ENCODE results near the gene HS3ST5. TPM values are rescaled to one million over a fixed set of nuclear protein-coding genes. Genes with fewer than 3 reads are reported as not detected.
A peak's percentile ranks its signal among the peaks of the same experiment; 100 is the strongest.
"Not testable (repeated sequence)": the region's sequence is repeated elsewhere in the genome, so short reads cannot be mapped to it uniquely, and the experiment has no call there.

Gene HS3ST5
- total RNA-seq, 2 donors from 2014 or later: 0.05 to 0.16 TPM

DNA sequence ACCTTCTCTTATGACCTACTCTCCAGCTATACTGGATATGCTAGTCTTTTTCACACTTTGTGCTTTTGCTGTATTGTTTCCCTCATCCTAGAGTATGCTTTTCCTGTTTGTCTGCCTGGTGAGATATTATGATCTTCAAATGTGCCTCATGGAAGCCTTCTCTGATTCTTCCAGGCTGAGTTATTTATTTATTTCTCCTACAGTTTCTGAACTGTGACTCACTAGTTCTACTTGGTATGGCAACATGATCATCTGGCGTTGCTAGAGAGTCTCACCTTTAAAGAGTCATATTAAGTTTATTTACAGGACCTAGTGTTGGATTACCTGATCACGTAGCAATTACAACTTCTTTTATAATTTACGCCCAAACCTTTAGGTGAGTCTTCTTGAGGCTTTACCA lies 290.7 kb downstream of the HS3ST5 start:
- no peaks in the 10 kb centered on the region for H3K9me3 ChIP-seq
- no peak overlapping the region for H3K9ac ChIP-seq (ENCODE audit: low read depth in 2 of 2, low read length in 2 of 2)
- TF ChIP-seq, protein P1, sequence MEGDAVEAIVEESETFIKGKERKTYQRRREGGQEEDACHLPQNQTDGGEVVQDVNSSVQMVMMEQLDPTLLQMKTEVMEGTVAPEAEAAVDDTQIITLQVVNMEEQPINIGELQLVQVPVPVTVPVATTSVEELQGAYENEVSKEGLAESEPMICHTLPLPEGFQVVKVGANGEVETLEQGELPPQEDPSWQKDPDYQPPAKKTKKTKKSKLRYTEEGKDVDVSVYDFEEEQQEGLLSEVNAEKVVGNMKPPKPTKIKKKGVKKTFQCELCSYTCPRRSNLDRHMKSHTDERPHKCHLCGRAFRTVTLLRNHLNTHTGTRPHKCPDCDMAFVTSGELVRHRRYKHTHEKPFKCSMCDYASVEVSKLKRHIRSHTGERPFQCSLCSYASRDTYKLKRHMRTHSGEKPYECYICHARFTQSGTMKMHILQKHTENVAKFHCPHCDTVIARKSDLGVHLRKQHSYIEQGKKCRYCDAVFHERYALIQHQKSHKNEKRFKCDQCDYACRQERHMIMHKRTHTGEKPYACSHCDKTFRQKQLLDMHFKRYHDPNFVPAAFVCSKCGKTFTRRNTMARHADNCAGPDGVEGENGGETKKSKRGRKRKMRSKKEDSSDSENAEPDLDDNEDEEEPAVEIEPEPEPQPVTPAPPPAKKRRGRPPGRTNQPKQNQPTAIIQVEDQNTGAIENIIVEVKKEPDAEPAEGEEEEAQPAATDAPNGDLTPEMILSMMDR (IDR thresholded peaks at IDR 0.05): no peak
- H3K27me3 ChIP-seq: no peaks in the 10 kb centered on the region
- no peaks in the 10 kb centered on the region for H3K36me3 ChIP-seq
- H3K4me3 ChIP-seq: no peak overlapping the region
- intact Hi-C loops (cut with DNase I): no loop called here
- no peak overlapping the region for H3K27ac ChIP-seq
- no peaks in the 10 kb centered on the region for H3K4me1 ChIP-seq
- DNase-seq: no peak

DNA sequence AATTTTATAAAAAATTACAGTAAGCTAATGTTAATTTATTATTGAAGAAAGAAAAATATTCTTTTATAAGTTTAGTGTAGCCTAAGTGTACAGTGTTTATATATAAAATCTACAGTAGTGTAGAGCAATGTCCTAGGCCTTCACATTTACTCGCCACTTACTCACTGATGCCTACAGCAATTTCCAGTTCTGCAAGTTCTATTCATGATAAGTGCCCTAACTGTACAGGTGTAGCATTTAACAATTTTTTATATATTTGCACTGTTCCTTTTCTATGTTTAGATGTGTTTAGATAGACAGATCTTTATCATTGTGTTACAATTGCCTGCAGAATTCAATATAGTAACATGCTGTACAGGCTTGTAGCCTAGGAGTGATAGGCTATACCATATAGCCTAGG lies 291.8 kb downstream of the HS3ST5 start:
- intact Hi-C loops (cut with DNase I): no loop called here
- no peak for DNase-seq
- Histone ChIP-seq H3K36me3 (no peaks in the 10 kb centered on the region), H3K4me1 (no peaks in the 10 kb centered on the region), H3K27me3 (no peaks in the 10 kb centered on the region), H3K4me3 (no peak overlapping the region), H3K9ac (ENCODE audit: low read depth in 2 of 2, low read length in 2 of 2) (no peak overlapping the region), H3K27ac (no peak overlapping the region), H3K9me3 (no peaks in the 10 kb centered on the region)
- TF ChIP-seq, protein P1 (IDR thresholded peaks at IDR 0.05): no peak

DNA sequence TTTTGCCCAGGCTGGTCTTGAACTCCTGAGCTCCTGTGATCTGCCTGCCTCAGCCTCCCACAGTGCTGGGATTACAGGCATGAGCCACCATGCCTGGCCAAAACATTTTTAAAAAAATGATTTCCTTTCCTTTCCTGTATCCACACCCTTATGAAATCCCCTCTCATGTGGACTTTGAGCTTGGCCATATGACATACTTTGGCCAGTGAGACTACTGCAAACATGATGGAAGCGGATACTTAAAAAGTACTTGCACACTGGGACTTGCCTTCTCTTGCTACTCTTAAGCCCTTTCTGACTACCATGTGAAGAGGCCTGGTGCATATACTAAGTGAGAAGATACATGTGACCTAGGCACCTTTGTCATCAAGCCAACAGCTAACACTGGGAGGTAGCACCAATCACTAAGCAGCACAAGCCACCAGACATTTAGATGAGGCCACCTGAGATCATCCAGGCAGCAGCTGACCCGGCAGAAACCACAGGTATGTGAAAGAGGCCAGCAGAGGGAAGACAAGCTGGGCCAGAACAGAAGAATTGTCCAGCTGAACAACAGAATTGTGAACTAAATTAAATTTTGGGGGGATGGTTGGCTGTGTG lies 293.4 kb downstream of the HS3ST5 start:
- intact Hi-C loops (cut with DNase I): no loop called here
- Histone ChIP-seq H3K4me3 (no peak overlapping the region), H3K9me3 (no peaks in the 10 kb centered on the region), H3K36me3 (no peaks in the 10 kb centered on the region), H3K4me1 (no peaks in the 10 kb centered on the region), H3K27ac (no peak overlapping the region), H3K27me3 (no peaks in the 10 kb centered on the region), H3K9ac (ENCODE audit: low read depth in 2 of 2, low read length in 2 of 2) (no peak overlapping the region)
- peak; percentile 32 for DNase-seq
- TF ChIP-seq, protein P1 (IDR thresholded peaks at IDR 0.05): no peak

DNA sequence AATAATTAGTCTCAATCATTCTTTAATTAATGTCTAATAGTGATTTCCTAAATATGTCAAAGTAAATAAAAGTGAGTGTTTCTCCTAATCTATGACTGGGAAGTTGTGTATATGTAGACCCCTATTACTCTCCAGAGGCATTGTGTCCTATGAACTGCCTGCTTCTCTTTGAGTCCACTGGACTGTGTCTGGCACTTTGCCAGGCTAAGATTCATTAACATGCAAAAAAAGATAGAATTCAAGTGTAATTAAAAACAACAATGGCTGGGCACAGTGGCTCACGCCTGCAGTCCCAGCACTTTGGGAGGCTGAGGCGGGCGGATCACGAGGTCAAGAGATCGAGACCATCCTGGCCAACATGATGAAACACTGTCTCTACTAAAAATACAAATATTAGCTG lies 298.3 kb downstream of the HS3ST5 start:
- H3K27ac ChIP-seq; DNase-seq; intact Hi-C loops (cut with DNase I); H3K9me3 ChIP-seq; H3K36me3 ChIP-seq; H3K27me3 ChIP-seq; H3K4me3 ChIP-seq; H3K9ac ChIP-seq (ENCODE audit: low read depth in 2 of 2, low read length in 2 of 2); H3K4me1 ChIP-seq: not testable (repeated sequence)

DNA sequence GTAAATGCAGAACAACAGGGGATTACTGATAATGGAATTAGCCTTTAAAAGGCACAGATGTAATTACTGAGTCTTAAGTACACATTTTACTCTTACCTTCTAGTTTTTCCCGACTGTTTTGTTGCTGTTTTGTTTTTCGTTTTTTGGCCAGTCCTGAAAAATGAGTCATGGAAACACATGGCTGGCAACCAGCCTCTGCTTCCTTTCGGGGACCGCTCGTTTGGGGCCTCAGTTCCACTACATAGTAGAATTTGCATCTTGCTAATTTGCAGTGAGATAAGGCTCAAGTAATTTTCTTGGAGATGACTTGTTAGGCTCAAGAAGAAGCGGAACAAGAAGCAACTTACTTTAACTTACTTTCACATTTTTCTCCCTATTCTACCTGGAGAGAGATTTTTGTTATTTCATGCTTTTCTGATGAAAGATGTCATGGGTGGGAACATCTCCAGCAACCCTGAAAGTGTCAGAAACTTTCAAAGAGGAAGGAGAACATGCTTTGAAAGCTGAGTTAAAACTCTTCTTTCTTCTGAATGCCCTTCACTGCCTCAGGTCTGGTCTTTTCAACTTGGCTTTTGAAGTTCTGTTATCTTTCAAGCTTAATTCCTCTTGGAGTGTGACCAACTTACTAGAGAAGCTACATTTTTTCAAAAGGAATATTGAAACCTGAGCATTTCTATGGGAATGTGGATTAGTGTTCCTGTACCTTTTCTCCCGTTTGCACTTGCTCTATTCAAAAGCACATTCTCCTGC lies 300.4 kb downstream of the HS3ST5 start:
- H3K9ac ChIP-seq (ENCODE audit: low read depth in 2 of 2, low read length in 2 of 2): no peak overlapping the region
- no peaks in the 10 kb centered on the region for H3K4me1 ChIP-seq
- H3K36me3 ChIP-seq: no peaks in the 10 kb centered on the region
- H3K9me3 ChIP-seq: no peaks in the 10 kb centered on the region
- no peak for DNase-seq
- no peak overlapping the region for H3K27ac ChIP-seq
- TF ChIP-seq, protein P1 (IDR thresholded peaks at IDR 0.05): no peak
- no peaks in the 10 kb centered on the region for H3K27me3 ChIP-seq
- intact Hi-C loops (cut with DNase I): no loop called here
- no peak overlapping the region for H3K4me3 ChIP-seq

DNA sequence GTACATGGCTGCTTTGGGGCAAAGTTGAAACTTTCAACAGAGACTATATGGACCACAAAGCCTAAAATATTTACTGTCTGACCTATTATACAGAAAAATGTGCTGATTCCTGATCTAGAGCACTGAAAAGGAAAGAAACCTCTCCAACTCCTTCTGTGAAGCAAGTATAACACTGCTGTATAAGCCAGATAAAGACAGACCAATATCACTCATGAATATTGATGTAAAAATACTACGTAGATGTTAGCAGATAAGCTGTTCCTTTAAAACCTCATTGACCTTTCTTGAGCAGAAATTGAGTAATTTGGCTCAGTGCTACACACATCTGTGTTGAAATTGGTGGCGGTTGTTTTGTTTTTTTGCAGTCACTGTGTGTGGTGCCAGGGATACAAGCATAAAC lies 302.0 kb downstream of the HS3ST5 start:
- Histone ChIP-seq H3K4me3 (no peak overlapping the region), H3K27ac (no peak overlapping the region), H3K36me3 (no peaks in the 10 kb centered on the region), H3K27me3 (no peaks in the 10 kb centered on the region), H3K4me1 (no peaks in the 10 kb centered on the region), H3K9me3 (no peaks in the 10 kb centered on the region), H3K9ac (ENCODE audit: low read depth in 2 of 2, low read length in 2 of 2) (no peak overlapping the region)
- no peak for DNase-seq
- intact Hi-C loops (cut with DNase I): no loop called here
- TF ChIP-seq, protein P1 (IDR thresholded peaks at IDR 0.05): no peak

Data from colonic mucosa (tissue), 4 donors.